ENCODE data around the gene SLC38A1.

DNA sequence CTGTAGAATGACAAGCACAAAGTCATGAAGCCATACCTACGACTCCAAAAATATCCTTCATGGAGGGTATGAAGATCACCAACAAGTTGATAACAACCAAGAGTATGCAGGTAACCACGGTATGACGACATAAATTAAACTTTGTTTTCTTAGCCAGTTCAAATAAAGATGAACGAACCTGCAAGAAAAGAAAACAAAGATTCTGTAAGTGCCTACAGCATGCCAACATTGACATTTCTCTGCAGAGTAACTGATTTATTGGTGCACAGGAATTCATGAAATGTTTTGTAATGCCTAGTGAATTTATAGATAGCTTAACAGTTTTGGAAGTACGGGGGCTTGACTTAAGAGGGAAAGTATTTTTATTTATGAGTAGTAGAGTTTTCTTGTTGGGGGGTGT lies 71.0 kb downstream of the SLC38A1 start:
- no peak for TF ChIP-seq EZH2 (IDR thresholded peaks at IDR 0.05; ENCODE audit: borderline replicate concordance, low read length)
- TF ChIP-seq CTCF (IDR thresholded peaks at IDR 0.05; ENCODE audit: low read length): no peak
